Spleen (tissue), 7 donors: Measurements from ENCODE around the gene SKI.

Experiments
- POLR2AphosphoS5 ChIP-seq, 3 donors: sonication (generic); formaldehyde crosslinking; IDR thresholded peaks; one replicate each; pipeline ENCODE4 v1.5.1; 2017; ENCODE audit warnings: antibody characterized with exemption in 3 of 3
- TF ChIP-seq, protein P1 (sequence below), 11 experiments: fragments of 200-600 bp in 7 of 11; fragments of 450-650 bp in 4 of 11; sonication (generic) in 4 of 11; IDR thresholded peaks in 8 of 11; conservative IDR thresholded peaks in 3 of 11; 1 replicate in 7 of 11; 2 replicates in 4 of 11; pipeline versions ENCODE4 v1.4.0 to v1.8.0; 2016 to 2021; ENCODE audit warnings: antibody characterized with exemption in 11 of 11, inconsistent platforms in 4 of 11, mild to moderate bottlenecking in 1 of 11
- donor health status: DM: no; HTN: no; CAD: no; lungs with moderate emphysema.
- donor health status: DM: no; HTN: no; CAD: no.
- donor health status: DM: no; HTN: no; CAD: no.

DNA sequence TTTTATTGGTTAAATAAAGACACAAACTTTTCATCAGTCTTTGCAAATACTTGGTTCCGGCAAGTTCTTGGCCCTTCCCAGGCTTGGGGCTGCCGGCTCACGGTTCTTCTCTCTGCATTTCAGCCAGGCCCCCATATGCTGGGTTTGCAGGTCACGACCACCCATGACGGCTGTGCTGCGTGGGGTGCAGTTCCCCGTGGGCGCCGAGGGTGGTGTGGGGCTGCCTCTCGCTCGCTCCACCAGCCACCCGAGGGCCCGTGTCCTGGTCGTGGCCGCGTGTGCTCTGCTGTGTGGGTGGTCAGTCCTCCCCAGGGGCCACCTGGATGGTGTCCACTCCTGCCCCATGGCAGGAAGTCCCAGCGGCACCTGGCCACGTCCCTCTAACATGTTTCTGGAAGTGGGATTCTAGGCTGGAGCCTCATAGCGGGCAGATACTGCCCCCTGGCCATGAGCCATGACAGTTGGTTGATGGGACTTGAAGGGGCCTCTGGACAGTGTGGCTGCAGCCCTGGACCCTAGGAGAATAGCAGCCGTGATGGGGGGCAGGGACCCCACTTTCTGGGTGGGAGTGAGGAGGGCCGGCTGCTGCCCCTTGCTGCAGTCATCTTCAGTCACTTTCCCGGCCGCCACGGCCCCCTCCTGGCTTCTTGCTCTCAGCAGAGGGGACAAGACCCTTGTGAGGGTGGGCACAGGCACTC lies 46.3 kb downstream of the SKI start:
- peak in 2 of 3 donors; percentile 10 to 16 for TF ChIP-seq POLR2AphosphoS5 (IDR thresholded peaks at IDR 0.05)
- TF ChIP-seq, protein P1, sequence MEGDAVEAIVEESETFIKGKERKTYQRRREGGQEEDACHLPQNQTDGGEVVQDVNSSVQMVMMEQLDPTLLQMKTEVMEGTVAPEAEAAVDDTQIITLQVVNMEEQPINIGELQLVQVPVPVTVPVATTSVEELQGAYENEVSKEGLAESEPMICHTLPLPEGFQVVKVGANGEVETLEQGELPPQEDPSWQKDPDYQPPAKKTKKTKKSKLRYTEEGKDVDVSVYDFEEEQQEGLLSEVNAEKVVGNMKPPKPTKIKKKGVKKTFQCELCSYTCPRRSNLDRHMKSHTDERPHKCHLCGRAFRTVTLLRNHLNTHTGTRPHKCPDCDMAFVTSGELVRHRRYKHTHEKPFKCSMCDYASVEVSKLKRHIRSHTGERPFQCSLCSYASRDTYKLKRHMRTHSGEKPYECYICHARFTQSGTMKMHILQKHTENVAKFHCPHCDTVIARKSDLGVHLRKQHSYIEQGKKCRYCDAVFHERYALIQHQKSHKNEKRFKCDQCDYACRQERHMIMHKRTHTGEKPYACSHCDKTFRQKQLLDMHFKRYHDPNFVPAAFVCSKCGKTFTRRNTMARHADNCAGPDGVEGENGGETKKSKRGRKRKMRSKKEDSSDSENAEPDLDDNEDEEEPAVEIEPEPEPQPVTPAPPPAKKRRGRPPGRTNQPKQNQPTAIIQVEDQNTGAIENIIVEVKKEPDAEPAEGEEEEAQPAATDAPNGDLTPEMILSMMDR (IDR thresholded peaks at IDR 0.05 in 8 of 11, conservative IDR thresholded peaks at IDR 0.05 in 3 of 11): no peak
